Lung (tissue), 12 donors: ENCODE measurements around the gene PRKAR1B. TPM values are rescaled to one million over a fixed set of nuclear protein-coding genes. Genes with fewer than 3 reads are reported as not detected.

ENCODE experiments used
- ATAC-seq: fragments of 200-7000 bp; cut with Tn5 transposase; one replicate; pipeline ENCODE4 v1.9.1; 2020; ENCODE audit warnings: moderate number of reproducible peaks; ENCODE audit not compliant: insufficient read depth, low FRiP score
- DNase-seq, 3 donors: peaks; one replicate each; pipeline ENCODE4 v3.0.0-alpha.2; 2013 to 2017
- H3K27ac ChIP-seq, 2 donors: one replicate each; pipeline ENCODE4 v1.5.1; 2013; ENCODE audit warnings: mild to moderate bottlenecking in 2 of 2, moderate library complexity in 2 of 2, control low read depth in 1 of 2, inconsistent platforms in 1 of 2, low read depth in 1 of 2, low read length in 1 of 2
- H3K27me3 ChIP-seq, 3 donors: one replicate each; pipeline ENCODE4 v1.5.1; 2013; ENCODE audit warnings: low read length in 2 of 3; ENCODE audit not compliant: control insufficient read depth in 3 of 3, insufficient read depth in 3 of 3
- H3K36me3 ChIP-seq, 4 donors: one replicate each; pipeline ENCODE4 v1.5.1; 2013; ENCODE audit warnings: low read length in 4 of 4, mild to moderate bottlenecking in 1 of 4, moderate library complexity in 1 of 4; ENCODE audit not compliant: control insufficient read depth in 4 of 4, insufficient read depth in 4 of 4
- H3K4me1 ChIP-seq, 5 donors: one replicate each; pipeline ENCODE4 v1.5.1; 2013; ENCODE audit warnings: low read length in 5 of 5, mild to moderate bottlenecking in 2 of 5, moderate library complexity in 1 of 5; ENCODE audit not compliant: control insufficient read depth in 5 of 5, insufficient read depth in 5 of 5
- H3K4me3 ChIP-seq: one replicate; pipeline ENCODE4 v1.5.1; 2013; ENCODE audit warnings: mild to moderate bottlenecking, control low read depth, moderate library complexity
- H3K9ac ChIP-seq, 2 donors: one replicate each; pipeline ENCODE4 v1.5.1; 2013; ENCODE audit warnings: low read length in 2 of 2, control low read depth in 1 of 2; ENCODE audit not compliant: insufficient read depth in 1 of 2
- H3K9me3 ChIP-seq, 4 donors: one replicate each; pipeline ENCODE4 v1.5.1; 2013; ENCODE audit warnings: low read length in 3 of 4, mild to moderate bottlenecking in 1 of 4, moderate library complexity in 1 of 4; ENCODE audit not compliant: control insufficient read depth in 4 of 4, insufficient read depth in 3 of 4
- WGBS, 2 donors: extraction: QIAGEN DNeasy Blood & Tissue Kit; methylation state at CpG; one replicate each; pipeline ENCODE4 v1.1.7; 2013; 5-methylcytosine and 5-hydroxymethylcytosine counted together
- polyA plus RNA-seq, 2 donors: library from polyadenylated mRNA; stranded (reverse); fragments of 200-250 nt; gene quantifications; one replicate each; pipeline ENCODE4 v1.2.1, GENCODE V29; 2013
- total RNA-seq, 2 donors: library from RNA; depleted of rRNA in 1 of 2; stranded (reverse); fragments of >200 nt in 1 of 2; gene quantifications; one replicate each; pipeline ENCODE4 v1.2.1, GENCODE V29; 2014 to 2021
- TF ChIP-seq, protein P1 (sequence below): IDR thresholded peaks from 2 replicates; pipeline ENCODE4 v1.5.1; 2012; ENCODE audit warnings: mild to moderate bottlenecking; ENCODE audit errors: control extremely low read depth, extremely low read depth
- donor health status: control.
- donor health status: control.
- donor health status: Bipolar disorder and iron deficiency.
- donor health status: healthy.
- donor health status: DM: yes; HTN: yes; CAD: no.

Gene PRKAR1B
- total and polyA plus RNA-seq, 4 donors = 11.3 to 32.0 (median 16.3) TPM

DNA sequence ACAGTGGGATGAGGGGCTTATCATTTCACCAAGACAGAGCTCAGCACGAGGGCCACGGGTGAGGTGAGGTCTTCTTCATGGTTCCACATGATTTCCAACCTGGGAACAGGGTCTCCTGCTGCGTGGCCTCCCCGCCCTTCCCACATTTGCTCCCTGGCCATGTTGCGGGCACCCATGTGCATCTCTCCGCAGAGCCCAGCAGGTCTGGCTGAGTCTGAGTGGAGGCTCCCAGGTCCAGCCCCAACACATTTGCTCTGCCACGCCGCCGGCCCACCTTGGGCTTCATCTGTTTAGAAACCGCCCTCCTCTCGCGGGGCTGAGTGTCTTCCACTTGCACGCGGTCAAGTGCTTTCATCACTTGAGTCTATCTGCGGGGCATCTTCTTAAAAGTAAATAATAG lies 14.8 kb upstream of the PRKAR1B start:
- no peak overlapping the region for H3K27ac ChIP-seq
- H3K9me3 ChIP-seq = peaks cover 0 to 2% (median 0%) of the 10 kb centered on the region in 4 donors
- DNase-seq = no peak
- no peak overlapping the region for H3K4me3 ChIP-seq
- H3K36me3 ChIP-seq = peaks cover 3 to 35% (median 11%) of the 10 kb centered on the region in 4 donors
- no peaks in the 10 kb centered on the region for H3K4me1 ChIP-seq
- WGBS, 2 donors = 86 to 90% methylated on average over 15 of the region's 15 CpGs
- no peaks in the 10 kb centered on the region for H3K27me3 ChIP-seq
- H3K9ac ChIP-seq = no peak overlapping the region
- TF ChIP-seq, protein P1, sequence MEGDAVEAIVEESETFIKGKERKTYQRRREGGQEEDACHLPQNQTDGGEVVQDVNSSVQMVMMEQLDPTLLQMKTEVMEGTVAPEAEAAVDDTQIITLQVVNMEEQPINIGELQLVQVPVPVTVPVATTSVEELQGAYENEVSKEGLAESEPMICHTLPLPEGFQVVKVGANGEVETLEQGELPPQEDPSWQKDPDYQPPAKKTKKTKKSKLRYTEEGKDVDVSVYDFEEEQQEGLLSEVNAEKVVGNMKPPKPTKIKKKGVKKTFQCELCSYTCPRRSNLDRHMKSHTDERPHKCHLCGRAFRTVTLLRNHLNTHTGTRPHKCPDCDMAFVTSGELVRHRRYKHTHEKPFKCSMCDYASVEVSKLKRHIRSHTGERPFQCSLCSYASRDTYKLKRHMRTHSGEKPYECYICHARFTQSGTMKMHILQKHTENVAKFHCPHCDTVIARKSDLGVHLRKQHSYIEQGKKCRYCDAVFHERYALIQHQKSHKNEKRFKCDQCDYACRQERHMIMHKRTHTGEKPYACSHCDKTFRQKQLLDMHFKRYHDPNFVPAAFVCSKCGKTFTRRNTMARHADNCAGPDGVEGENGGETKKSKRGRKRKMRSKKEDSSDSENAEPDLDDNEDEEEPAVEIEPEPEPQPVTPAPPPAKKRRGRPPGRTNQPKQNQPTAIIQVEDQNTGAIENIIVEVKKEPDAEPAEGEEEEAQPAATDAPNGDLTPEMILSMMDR = no peak
- no peak for ATAC-seq

DNA sequence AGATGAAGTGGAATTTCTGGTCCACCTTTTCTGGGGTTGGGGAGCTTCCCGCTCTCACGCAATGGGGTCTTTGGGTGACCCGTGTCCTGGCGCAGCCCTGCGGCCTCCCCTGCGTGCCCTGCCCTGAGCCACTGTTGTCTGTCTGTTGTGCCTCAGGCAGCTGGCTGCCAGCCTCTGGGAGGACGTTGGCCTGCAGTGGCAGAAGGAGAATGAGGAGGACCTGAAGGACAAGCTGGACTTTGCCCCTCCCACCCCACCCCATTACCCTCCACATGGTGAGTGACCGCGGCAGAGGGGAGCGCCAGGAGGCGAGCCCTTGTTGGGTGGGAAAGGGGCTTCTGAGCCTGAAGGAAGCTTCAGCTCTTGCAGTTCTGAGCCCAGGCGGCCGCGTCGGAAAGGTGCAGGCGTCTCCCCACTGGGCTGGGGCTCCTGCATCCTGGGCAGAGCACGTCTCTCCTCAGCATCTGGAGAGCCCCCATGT lies 14.2 kb upstream of the PRKAR1B start:
- no peak for DNase-seq
- Histone ChIP-seq H3K27me3 (no peaks in the 10 kb centered on the region), H3K9me3 (peaks cover 0 to 2% (median 0%) of the 10 kb centered on the region in 4 donors), H3K27ac (no peak overlapping the region), H3K4me1 (no peaks in the 10 kb centered on the region), H3K4me3 (no peak overlapping the region), H3K9ac (no peak overlapping the region), H3K36me3 (peaks cover 3 to 35% (median 11%) of the 10 kb centered on the region in 4 donors)
- no peak for ATAC-seq
- 95 to 98% methylated on average over 17 of the region's 17 CpGs for WGBS, 2 donors
- TF ChIP-seq, protein P1 = no peak

DNA sequence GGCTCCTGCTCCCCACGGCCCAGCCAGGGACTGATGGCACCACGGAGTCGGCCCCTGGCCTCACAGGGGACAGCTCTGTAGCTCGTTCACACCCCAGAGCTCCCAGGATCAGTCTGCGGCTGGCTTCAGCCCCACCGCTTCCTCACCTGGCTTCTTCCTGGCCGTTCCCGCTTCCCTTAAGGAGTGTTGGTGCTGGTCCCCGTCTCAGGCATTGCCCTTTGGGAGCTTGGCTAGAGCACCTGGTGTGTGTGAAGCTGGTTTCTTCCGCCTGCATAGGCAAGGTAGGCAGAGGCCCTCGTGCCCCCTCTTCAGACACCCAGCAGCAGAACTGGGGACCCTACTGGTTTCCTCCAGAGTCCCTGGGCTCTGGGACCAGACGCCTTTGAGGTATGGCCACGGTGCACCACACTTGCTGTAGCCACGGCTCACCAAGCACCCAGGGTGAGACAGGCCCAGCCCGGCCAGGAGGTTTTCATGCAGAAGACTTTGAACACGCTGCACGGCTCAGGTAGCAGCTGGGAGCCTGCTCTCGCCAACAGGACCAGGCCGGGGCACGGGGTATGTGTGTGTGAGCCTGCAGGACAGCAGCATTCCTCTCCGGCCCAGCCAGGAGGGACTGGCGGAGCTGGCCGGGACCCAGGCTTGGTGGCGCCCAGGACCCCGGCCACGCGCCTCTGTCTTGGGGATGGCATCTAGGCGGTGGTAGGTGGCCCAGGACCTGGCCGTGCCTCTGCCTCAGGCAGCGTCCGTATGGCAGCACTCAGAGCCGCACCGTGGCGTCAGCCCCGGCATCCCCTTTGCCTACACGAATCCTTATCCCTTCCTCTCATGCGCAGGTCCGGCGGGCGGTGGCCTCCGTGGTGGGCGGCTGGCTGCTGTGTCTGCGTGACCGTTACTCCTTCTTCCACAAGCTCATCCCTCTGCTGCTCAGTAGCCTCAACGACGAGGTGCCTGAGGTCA lies 13.2 kb upstream of the PRKAR1B start:
- Histone ChIP-seq H3K27ac (no peak overlapping the region), H3K27me3 (no peaks in the 10 kb centered on the region), H3K4me3 (no peak overlapping the region), H3K9ac (no peak overlapping the region), H3K9me3 (peaks cover 0 to 2% (median under 1%) of the 10 kb centered on the region in 4 donors), H3K36me3 (peaks cover 3 to 35% (median 10%) of the 10 kb centered on the region in 4 donors), H3K4me1 (peaks cover 0 to 2% (median 0%) of the 10 kb centered on the region in 5 donors)
- TF ChIP-seq, protein P1 = no peak
- ATAC-seq (no peak), DNase-seq (no peak)
- WGBS, 2 donors = 96% methylated on average over 46 of the region's 46 CpGs
